Uterus (tissue), 4 donors: Measurements from ENCODE around the gene LSP1. TPM values are rescaled to one million over a fixed set of nuclear protein-coding genes. Genes with fewer than 3 reads are reported as not detected.

Experiments
- DNase-seq, 2 donors: peaks; one replicate each; pipeline ENCODE4 v3.0.0-alpha.2; 2019 to 2020
- H3K27ac ChIP-seq, 2 donors: fragments of 200-600 bp; sonication (generic); 1 replicate in 1 of 2; 2 replicates in 1 of 2; pipeline ENCODE4 v1.5.1; 2016 to 2018
- H3K27me3 ChIP-seq, 2 donors: fragments of 200-600 bp; sonication (generic); one replicate each; pipeline ENCODE4 v1.5.1; 2018 to 2019; ENCODE audit warnings: control low read depth in 1 of 2
- H3K36me3 ChIP-seq, 2 donors: fragments of 200-600 bp; sonication (generic); one replicate each; pipeline ENCODE4 v1.5.1; 2019; ENCODE audit warnings: control low read depth in 1 of 2
- H3K4me1 ChIP-seq, 2 donors: fragments of 200-600 bp; sonication (generic); one replicate each; pipeline ENCODE4 v1.5.1; 2018 to 2019; ENCODE audit warnings: control low read depth in 1 of 2
- H3K4me3 ChIP-seq, 2 donors: fragments of 200-600 bp; sonication (generic); 1 replicate in 1 of 2; 2 replicates in 1 of 2; pipeline ENCODE4 v1.5.1; 2018 to 2019; ENCODE audit warnings: mild to moderate bottlenecking in 1 of 2
- H3K9me3 ChIP-seq, 2 donors: fragments of 200-600 bp; sonication (generic); one replicate each; pipeline ENCODE4 v1.5.1; 2019; ENCODE audit warnings: control low read depth in 1 of 2
- POLR2A ChIP-seq, 2 donors: fragments of 450-650 bp; IDR thresholded peaks; one replicate each; pipeline ENCODE4 v1.6.1; 2016; ENCODE audit warnings: antibody characterized with exemption in 2 of 2, mild to moderate bottlenecking in 1 of 2, moderate library complexity in 1 of 2
- intact Hi-C: fragments of 100-400 bp; cut with DNase I; formaldehyde crosslinking; loops from one replicate; pipeline ENCODE4 v1.15.1; 2023; ENCODE audit warnings: low total_unique reads
- total RNA-seq, 4 donors: library from RNA; depleted of rRNA in 3 of 4; stranded (reverse); fragments of >200 nt in 3 of 4; gene quantifications; one replicate each; pipeline versions ENCODE4 v1.1.0 to v1.2.4, GENCODE V29; 2014 to 2023
- TF ChIP-seq, protein P1 (sequence below), 4 experiments: fragments of 200-600 bp in 2 of 4; fragments of 450-650 bp in 2 of 4; sonication (generic) in 2 of 4; IDR thresholded peaks; one replicate each; pipeline ENCODE4 v1.5.1; 2016 to 2019; ENCODE audit warnings: antibody characterized with exemption in 4 of 4, mild to moderate bottlenecking in 2 of 4, moderate library complexity in 1 of 4
- donor health status: DM: yes; HTN: yes; CAD: no.

The LSP1 gene
- total RNA-seq, 4 donors from 2014 or later = 11.2 to 112 (median 25.1) TPM

DNA sequence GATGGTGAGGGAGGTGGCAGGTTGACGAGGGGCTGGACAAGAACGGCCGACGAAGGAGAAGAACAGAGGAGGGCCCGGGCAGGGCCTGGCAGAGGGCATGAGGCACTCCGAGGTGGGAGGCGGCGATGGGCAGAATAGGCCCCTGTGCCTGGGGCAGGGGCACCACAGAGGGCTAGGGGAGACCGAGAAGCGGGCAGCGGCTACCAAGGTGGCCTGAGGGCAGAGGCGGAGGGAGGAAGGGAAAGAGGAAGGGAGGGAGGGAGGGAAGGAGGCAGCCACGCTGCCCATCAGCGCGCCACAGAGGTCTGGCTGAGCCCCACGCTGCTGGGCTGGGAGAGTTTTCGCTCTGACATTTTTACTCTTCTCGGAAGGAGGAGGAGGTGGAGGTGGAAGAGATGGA is 11.3 kb downstream of the LSP1 start:
- intact Hi-C loops = no loop called here
- Histone ChIP-seq H3K4me3 (peak overlapping the region; percentile 26 to 31), H3K9me3 (no peaks in the 10 kb centered on the region), H3K4me1 (peaks cover 0 to 12% of the 10 kb centered on the region in 2 donors), H3K27me3 (no peaks in the 10 kb centered on the region), H3K27ac (peak overlapping the region; percentile 87 to 93), H3K36me3 (no peaks in the 10 kb centered on the region)
- no peak for DNase-seq
- TF ChIP-seq, protein P1, sequence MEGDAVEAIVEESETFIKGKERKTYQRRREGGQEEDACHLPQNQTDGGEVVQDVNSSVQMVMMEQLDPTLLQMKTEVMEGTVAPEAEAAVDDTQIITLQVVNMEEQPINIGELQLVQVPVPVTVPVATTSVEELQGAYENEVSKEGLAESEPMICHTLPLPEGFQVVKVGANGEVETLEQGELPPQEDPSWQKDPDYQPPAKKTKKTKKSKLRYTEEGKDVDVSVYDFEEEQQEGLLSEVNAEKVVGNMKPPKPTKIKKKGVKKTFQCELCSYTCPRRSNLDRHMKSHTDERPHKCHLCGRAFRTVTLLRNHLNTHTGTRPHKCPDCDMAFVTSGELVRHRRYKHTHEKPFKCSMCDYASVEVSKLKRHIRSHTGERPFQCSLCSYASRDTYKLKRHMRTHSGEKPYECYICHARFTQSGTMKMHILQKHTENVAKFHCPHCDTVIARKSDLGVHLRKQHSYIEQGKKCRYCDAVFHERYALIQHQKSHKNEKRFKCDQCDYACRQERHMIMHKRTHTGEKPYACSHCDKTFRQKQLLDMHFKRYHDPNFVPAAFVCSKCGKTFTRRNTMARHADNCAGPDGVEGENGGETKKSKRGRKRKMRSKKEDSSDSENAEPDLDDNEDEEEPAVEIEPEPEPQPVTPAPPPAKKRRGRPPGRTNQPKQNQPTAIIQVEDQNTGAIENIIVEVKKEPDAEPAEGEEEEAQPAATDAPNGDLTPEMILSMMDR (IDR thresholded peaks at IDR 0.05) = no peak
- TF ChIP-seq POLR2A (IDR thresholded peaks at IDR 0.05) = no peak

DNA sequence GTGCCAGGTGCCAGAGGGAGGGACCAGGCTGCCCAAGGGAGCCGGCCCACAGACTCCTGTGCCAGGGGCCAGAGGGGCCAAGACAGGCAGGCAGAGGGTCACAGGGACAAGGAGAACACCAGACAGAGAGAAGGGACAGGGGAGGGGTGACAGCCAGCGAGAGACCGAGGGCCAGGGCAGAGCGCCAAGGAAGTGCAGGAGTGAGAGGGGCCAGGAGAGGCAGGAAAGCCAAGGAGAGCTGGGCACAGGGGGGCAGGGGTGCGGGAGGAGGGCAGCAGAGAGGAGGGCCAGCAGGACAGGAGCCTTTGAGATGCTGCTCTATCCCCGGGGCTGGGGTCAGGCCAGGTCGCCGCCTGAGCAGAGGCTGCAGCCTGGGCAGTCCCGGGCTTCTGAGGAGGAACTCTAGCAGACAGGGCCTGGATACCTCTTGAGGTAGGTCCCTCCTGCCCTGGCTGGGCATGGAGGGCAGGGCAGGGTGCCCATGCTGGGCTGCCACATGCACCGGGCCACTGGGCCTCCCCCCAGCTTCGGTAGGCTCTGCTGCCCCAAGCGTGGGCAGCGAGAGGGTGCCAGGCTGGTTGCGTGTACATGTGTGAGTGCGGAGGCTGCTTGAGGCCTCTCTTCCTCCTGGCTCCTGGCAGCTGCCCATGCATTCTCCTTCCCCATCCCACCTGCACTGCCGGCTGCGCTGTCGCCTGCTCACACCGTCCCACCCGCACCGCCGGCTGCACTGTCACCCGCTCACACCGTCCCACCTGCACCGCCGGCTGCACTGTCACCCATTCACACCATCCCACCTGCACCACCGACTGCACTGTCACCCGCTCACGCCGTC is 12.2 kb downstream of the LSP1 start:
- Histone ChIP-seq H3K36me3 (no peaks in the 10 kb centered on the region), H3K27me3 (no peaks in the 10 kb centered on the region), H3K27ac (peak overlapping the region; percentile 87 to 93), H3K4me1 (peaks cover 0 to 12% of the 10 kb centered on the region in 2 donors), H3K9me3 (no peaks in the 10 kb centered on the region), H3K4me3 (peak overlapping the region; percentile 26 to 31)
- no peak for TF ChIP-seq POLR2A (IDR thresholded peaks at IDR 0.05)
- TF ChIP-seq, protein P1 (IDR thresholded peaks at IDR 0.05) = no peak
- DNase-seq = peak in 1 of 2 donors; percentile 48
- intact Hi-C loops = no loop called here

DNA sequence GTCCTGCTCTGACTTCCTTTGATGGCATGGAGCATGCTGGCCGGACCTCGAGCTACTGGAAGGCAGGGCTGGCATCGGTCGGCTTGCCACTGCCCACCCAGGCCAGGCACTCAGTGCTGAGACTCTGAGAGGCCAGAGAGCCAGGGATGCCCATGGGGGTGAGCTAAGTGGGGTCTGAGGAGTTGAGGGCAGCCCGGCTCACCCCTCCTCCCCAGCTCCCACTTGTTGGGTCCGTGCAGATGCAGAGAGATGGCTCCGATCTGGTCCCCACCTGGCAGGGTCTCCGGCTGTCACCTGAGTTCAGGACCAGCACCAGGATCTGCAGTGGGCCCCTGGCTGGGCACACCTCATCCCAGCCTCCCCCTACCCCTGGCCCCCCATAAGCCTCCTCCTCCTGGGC is 13.3 kb downstream of the LSP1 start:
- H3K27ac ChIP-seq = peak overlapping the region; percentile 60 to 87
- intact Hi-C loops = no loop called here

DNA sequence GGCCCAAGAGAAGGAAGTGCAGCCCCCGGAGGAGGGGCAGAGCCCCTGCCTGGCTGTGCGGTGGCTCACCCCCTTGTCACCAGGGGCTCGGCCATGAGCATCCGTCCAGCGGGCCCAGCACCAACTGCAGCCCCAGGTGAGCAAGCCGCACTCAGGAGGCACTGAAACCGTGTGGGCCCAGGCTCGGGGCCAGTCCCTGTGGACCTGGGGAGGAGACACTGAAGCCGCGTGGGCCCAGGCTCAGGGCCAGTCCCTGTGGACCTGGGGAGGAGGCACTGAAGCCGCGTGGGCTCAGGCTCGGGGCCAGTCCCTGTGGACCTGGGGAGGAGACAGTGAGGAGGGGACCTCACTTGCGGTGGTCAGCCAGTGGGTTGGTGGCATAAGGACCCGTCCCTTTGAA is 13.9 kb downstream of the LSP1 start:
- TF ChIP-seq POLR2A (IDR thresholded peaks at IDR 0.05) = no peak
- TF ChIP-seq, protein P1 (IDR thresholded peaks at IDR 0.05) = no peak
- Histone ChIP-seq H3K27me3 (no peaks in the 10 kb centered on the region), H3K36me3 (no peaks in the 10 kb centered on the region), H3K9me3 (no peaks in the 10 kb centered on the region), H3K27ac (peak overlapping the region; percentile 60 to 87), H3K4me3 (no peak overlapping the region), H3K4me1 (peaks cover 0 to 17% of the 10 kb centered on the region in 2 donors)
- no peak for DNase-seq
- intact Hi-C loops = no loop called here

More for the DNA sequence above, 13.3 kb downstream of the LSP1 start:
- H3K9me3 ChIP-seq = no peaks in the 10 kb centered on the region
- no peak for TF ChIP-seq POLR2A (IDR thresholded peaks at IDR 0.05)
- TF ChIP-seq, protein P1 (IDR thresholded peaks at IDR 0.05) = no peak
- H3K27me3 ChIP-seq = no peaks in the 10 kb centered on the region
- DNase-seq = no peak
- H3K36me3 ChIP-seq = no peaks in the 10 kb centered on the region
- peaks cover 0 to 17% of the 10 kb centered on the region in 2 donors for H3K4me1 ChIP-seq
- no peak overlapping the region for H3K4me3 ChIP-seq

DNA sequence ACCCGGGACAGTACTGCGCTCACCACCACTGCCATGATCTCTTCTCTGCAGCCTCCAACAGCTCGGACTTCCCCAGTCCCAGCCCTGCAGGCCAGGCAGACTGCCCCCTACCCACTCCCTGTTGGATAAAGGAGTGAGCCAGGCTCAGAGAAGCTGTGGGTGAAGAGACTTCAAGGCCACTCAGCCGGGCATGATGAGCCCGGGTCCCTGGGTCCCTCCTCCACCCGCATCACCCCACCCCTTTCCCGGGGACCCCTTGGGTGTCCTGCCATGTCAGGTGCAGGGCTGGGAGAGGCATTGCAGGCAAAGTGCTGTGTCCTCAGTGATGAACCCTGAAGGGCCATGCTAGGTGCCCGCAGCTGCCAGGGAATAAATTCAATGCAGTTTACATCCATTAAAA is 14.5 kb downstream of the LSP1 start:
- no peaks in the 10 kb centered on the region for H3K27me3 ChIP-seq
- DNase-seq = no peak
- H3K36me3 ChIP-seq = no peaks in the 10 kb centered on the region
- H3K27ac ChIP-seq = peak overlapping the region; percentile 77 to 89
- no peak overlapping the region for H3K4me3 ChIP-seq
- no peak for TF ChIP-seq POLR2A (IDR thresholded peaks at IDR 0.05)
- TF ChIP-seq, protein P1 (IDR thresholded peaks at IDR 0.05) = no peak
- intact Hi-C loops = no loop called here
- no peaks in the 10 kb centered on the region for H3K9me3 ChIP-seq
- peaks cover 0 to 17% of the 10 kb centered on the region in 2 donors for H3K4me1 ChIP-seq
